Duodenal mucosa (tissue), 2 donors: ENCODE data around the gene SESTD1.
"Not testable (repeated sequence)": the region's sequence is repeated elsewhere in the genome, so short reads cannot be mapped to it uniquely, and the experiment has no call there.

Source experiments
- H3K27ac ChIP-seq: one replicate; pipeline ENCODE4 v1.7.0; 2013; ENCODE audit warnings: low read depth, low read length
- H3K27me3 ChIP-seq, 2 donors: one replicate each; pipeline ENCODE4 v1.7.0; 2013; ENCODE audit warnings: low read length in 2 of 2, control low read depth in 1 of 2; ENCODE audit not compliant: insufficient read depth in 2 of 2, control insufficient read depth in 1 of 2
- H3K36me3 ChIP-seq, 2 donors: one replicate each; pipeline ENCODE4 v1.7.0; 2013; ENCODE audit warnings: low read length in 2 of 2, control low read depth in 1 of 2; ENCODE audit not compliant: insufficient read depth in 2 of 2, control insufficient read depth in 1 of 2
- H3K4me1 ChIP-seq, 2 donors: one replicate each; pipeline ENCODE4 v1.7.0; 2013; ENCODE audit warnings: low read length in 2 of 2, control low read depth in 1 of 2; ENCODE audit not compliant: insufficient read depth in 2 of 2, control insufficient read depth in 1 of 2
- H3K4me3 ChIP-seq, 2 donors: one replicate each; pipeline ENCODE4 v1.7.0; 2013; ENCODE audit warnings: low read length in 2 of 2, low read depth in 1 of 2
- H3K9ac ChIP-seq, 2 donors: one replicate each; pipeline ENCODE4 v1.7.0; 2013; ENCODE audit warnings: low read length in 2 of 2, low read depth in 1 of 2
- H3K9me3 ChIP-seq, 2 donors: one replicate each; pipeline ENCODE4 v1.7.0; 2013; ENCODE audit warnings: low read length in 2 of 2, control low read depth in 1 of 2; ENCODE audit not compliant: control insufficient read depth in 1 of 2

The SESTD1 gene

GRCh38 chr2:179097131-179097530 lies 167.5 kb downstream of the SESTD1 start:
- H3K27me3 ChIP-seq = no peaks in the 10 kb centered on the region
- no peak overlapping the region for H3K4me3 ChIP-seq
- H3K27ac ChIP-seq = no peak overlapping the region
- H3K9ac ChIP-seq = no peak overlapping the region
- H3K9me3 ChIP-seq = no peaks in the 10 kb centered on the region
- no peaks in the 10 kb centered on the region for H3K4me1 ChIP-seq
- H3K36me3 ChIP-seq = no peaks in the 10 kb centered on the region

- no peak overlapping the region for H3K27ac ChIP-seq
- H3K36me3 ChIP-seq = no peaks in the 10 kb centered on the region
- no peaks in the 10 kb centered on the region for H3K9me3 ChIP-seq
- H3K4me1 ChIP-seq = no peaks in the 10 kb centered on the region
- no peak overlapping the region for H3K9ac ChIP-seq
- H3K4me3 ChIP-seq = no peak overlapping the region
- H3K27me3 ChIP-seq = no peaks in the 10 kb centered on the region
These were observed 168.5 kb downstream of the SESTD1 start for GRCh38 chr2:179096090-179096489.

GRCh38 chr2:179092912-179093311 lies 171.7 kb downstream of the SESTD1 start:
- not testable (repeated sequence) for H3K27ac ChIP-seq, H3K9me3 ChIP-seq, H3K36me3 ChIP-seq, H3K4me1 ChIP-seq, H3K4me3 ChIP-seq, H3K27me3 ChIP-seq, H3K9ac ChIP-seq

GRCh38 chr2:179082697-179083096 lies 181.9 kb downstream of the SESTD1 start:
- no peak overlapping the region for H3K27ac ChIP-seq
- H3K27me3 ChIP-seq = no peaks in the 10 kb centered on the region
- H3K4me3 ChIP-seq = no peak overlapping the region
- no peaks in the 10 kb centered on the region for H3K4me1 ChIP-seq
- H3K36me3 ChIP-seq = no peaks in the 10 kb centered on the region
- no peaks in the 10 kb centered on the region for H3K9me3 ChIP-seq
- no peak overlapping the region for H3K9ac ChIP-seq

- no peak overlapping the region for H3K9ac ChIP-seq
- no peak overlapping the region for H3K4me3 ChIP-seq
- no peaks in the 10 kb centered on the region for H3K9me3 ChIP-seq
- H3K27me3 ChIP-seq = no peaks in the 10 kb centered on the region
- no peaks in the 10 kb centered on the region for H3K4me1 ChIP-seq
- no peaks in the 10 kb centered on the region for H3K36me3 ChIP-seq
- no peak overlapping the region for H3K27ac ChIP-seq
These were observed 182.7 kb downstream of the SESTD1 start for GRCh38 chr2:179081954-179082353.

GRCh38 chr2:179072527-179072926 lies 192.1 kb downstream of the SESTD1 start:
- H3K4me1 ChIP-seq = no peaks in the 10 kb centered on the region
- peaks cover 0 to under 1% of the 10 kb centered on the region in 2 donors for H3K9me3 ChIP-seq
- no peaks in the 10 kb centered on the region for H3K27me3 ChIP-seq
- no peak overlapping the region for H3K4me3 ChIP-seq
- H3K36me3 ChIP-seq = no peaks in the 10 kb centered on the region
- H3K27ac ChIP-seq = no peak overlapping the region
- H3K9ac ChIP-seq = no peak overlapping the region

GRCh38 chr2:179071810-179072355 lies 192.7 kb downstream of the SESTD1 start:
- no peaks in the 10 kb centered on the region for H3K27me3 ChIP-seq
- H3K9ac ChIP-seq = no peak overlapping the region
- H3K4me3 ChIP-seq = no peak overlapping the region
- no peaks in the 10 kb centered on the region for H3K4me1 ChIP-seq
- H3K36me3 ChIP-seq = no peaks in the 10 kb centered on the region
- no peak overlapping the region for H3K27ac ChIP-seq
- H3K9me3 ChIP-seq = peaks cover 0 to 2% of the 10 kb centered on the region in 2 donors

GRCh38 chr2:179070895-179071294 lies 193.7 kb downstream of the SESTD1 start:
- Histone ChIP-seq H3K9ac (no peak overlapping the region), H3K9me3 (peaks cover 0 to 2% of the 10 kb centered on the region in 2 donors), H3K27me3 (no peaks in the 10 kb centered on the region), H3K4me3 (no peak overlapping the region), H3K4me1 (no peaks in the 10 kb centered on the region), H3K27ac (no peak overlapping the region), H3K36me3 (no peaks in the 10 kb centered on the region)

GRCh38 chr2:179069685-179070084 lies 194.9 kb downstream of the SESTD1 start:
- Histone ChIP-seq H3K4me3 (no peak overlapping the region), H3K36me3 (no peaks in the 10 kb centered on the region), H3K4me1 (no peaks in the 10 kb centered on the region)

GRCh38 chr2:179068991-179069643 lies 195.5 kb downstream of the SESTD1 start:
- Histone ChIP-seq H3K4me3 (no peak overlapping the region), H3K4me1 (no peaks in the 10 kb centered on the region), H3K9me3 (peaks cover 0 to 2% of the 10 kb centered on the region in 2 donors), H3K27me3 (no peaks in the 10 kb centered on the region), H3K9ac (no peak overlapping the region), H3K27ac (no peak overlapping the region), H3K36me3 (no peaks in the 10 kb centered on the region)

More at GRCh38 chr2:179069685-179070084, 194.9 kb downstream of the SESTD1 start:
- Histone ChIP-seq H3K27me3 (no peaks in the 10 kb centered on the region), H3K27ac (no peak overlapping the region), H3K9me3 (peaks cover 0 to 2% of the 10 kb centered on the region in 2 donors), H3K9ac (no peak overlapping the region)
